HAP-1 (cell line): ENCODE data around the gene PCNX2.

ENCODE experiments used
- DNase-seq, 2 experiments: peaks; one replicate each; pipeline ENCODE4 v3.0.0-alpha.2; 2016 to 2020; ENCODE audit warnings: low spot score in 2 of 2
- H3K27me3 ChIP-seq: fragments of 250-450 bp; sonication (Bioruptor Pico); 2 replicates; pipeline ENCODE4 v1.5.1; 2020; ENCODE audit warnings: low read depth, mild to moderate bottlenecking, moderate library complexity
- H3K36me3 ChIP-seq: fragments of 250-450 bp; sonication (Bioruptor Pico); replicated peaks from 2 replicates; pipeline ENCODE4 v1.5.1; 2020; ENCODE audit warnings: mild to moderate bottlenecking
- H3K4me1 ChIP-seq: fragments of 250-450 bp; sonication (Bioruptor Pico); 2 replicates; pipeline ENCODE4 v1.5.1; 2020; ENCODE audit warnings: mild to moderate bottlenecking
- H3K4me3 ChIP-seq: fragments of 250-450 bp; sonication (Bioruptor Pico); 2 replicates; pipeline ENCODE4 v1.5.1; 2020; ENCODE audit warnings: mild to moderate bottlenecking, moderate library complexity
- H3K9me3 ChIP-seq: fragments of 250-450 bp; sonication (Bioruptor Pico); 2 replicates; pipeline ENCODE4 v1.5.1; 2020; ENCODE audit warnings: mild to moderate bottlenecking, moderate library complexity
- in situ Hi-C: fragments of 300-500 bp; cut with MboI; formaldehyde crosslinking; loops from 3 replicates; pipeline ENCODE4 v1.14.3; 2020; ENCODE audit warnings: low sequenced_read_pairs, inconsistent platforms, mixed read lengths

The PCNX2 gene

GRCh38 chr1:233299450-233299849 is 3.9 kb upstream of the PCNX2 start:
- no peaks in the 10 kb centered on the region for H3K36me3 ChIP-seq
- no peak for DNase-seq
- peaks cover 3% of the 10 kb centered on the region; the same call in 1 of the 2 replicates for H3K27me3 ChIP-seq
- no peak overlapping the region for H3K4me3 ChIP-seq
- H3K9me3 ChIP-seq = peaks cover 3% of the 10 kb centered on the region; the same call in 1 of the 2 replicates
- in situ Hi-C loops = no loop called here
- H3K4me1 ChIP-seq = peaks cover 12% of the 10 kb centered on the region; the same call in 1 of the 2 replicates

DNA sequence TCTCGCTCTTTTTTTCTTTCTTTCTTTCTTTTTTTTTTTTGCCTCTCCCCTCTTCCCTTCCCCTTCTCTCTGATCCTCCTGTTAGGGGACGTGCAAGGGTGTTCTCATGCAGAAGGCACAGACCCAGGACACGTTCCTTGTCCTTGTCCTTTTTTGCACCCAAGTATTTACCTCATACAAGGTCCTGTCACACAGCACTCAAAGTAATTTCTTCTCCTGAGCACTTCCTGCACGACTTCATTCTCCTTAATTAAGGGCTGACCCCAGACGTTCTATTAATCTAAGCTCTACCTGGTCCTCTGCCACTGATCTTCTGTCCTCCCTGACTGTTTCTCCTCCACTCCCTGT is 424 bp upstream of the PCNX2 start:
- in situ Hi-C loops = no loop called here
- no peaks in the 10 kb centered on the region for H3K9me3 ChIP-seq
- no peak for DNase-seq
- no peaks in the 10 kb centered on the region for H3K27me3 ChIP-seq
- H3K36me3 ChIP-seq = no peaks in the 10 kb centered on the region
- peak overlapping the region; percentile 50 for H3K4me3 ChIP-seq
- H3K4me1 ChIP-seq = peaks cover 12% of the 10 kb centered on the region; the same call in 1 of the 2 replicates

- no peaks in the 10 kb centered on the region for H3K27me3 ChIP-seq
- peak; percentile 16 to 32 for DNase-seq
- peak overlapping the region; percentile 50 for H3K4me3 ChIP-seq
- H3K36me3 ChIP-seq = no peaks in the 10 kb centered on the region
- no peaks in the 10 kb centered on the region for H3K9me3 ChIP-seq
- peaks cover 12% of the 10 kb centered on the region; the same call in 1 of the 2 replicates for H3K4me1 ChIP-seq
- in situ Hi-C loops = no loop called here
Observed at GRCh38 chr1:233294913-233295236, 650 bp downstream of the PCNX2 start.

DNA sequence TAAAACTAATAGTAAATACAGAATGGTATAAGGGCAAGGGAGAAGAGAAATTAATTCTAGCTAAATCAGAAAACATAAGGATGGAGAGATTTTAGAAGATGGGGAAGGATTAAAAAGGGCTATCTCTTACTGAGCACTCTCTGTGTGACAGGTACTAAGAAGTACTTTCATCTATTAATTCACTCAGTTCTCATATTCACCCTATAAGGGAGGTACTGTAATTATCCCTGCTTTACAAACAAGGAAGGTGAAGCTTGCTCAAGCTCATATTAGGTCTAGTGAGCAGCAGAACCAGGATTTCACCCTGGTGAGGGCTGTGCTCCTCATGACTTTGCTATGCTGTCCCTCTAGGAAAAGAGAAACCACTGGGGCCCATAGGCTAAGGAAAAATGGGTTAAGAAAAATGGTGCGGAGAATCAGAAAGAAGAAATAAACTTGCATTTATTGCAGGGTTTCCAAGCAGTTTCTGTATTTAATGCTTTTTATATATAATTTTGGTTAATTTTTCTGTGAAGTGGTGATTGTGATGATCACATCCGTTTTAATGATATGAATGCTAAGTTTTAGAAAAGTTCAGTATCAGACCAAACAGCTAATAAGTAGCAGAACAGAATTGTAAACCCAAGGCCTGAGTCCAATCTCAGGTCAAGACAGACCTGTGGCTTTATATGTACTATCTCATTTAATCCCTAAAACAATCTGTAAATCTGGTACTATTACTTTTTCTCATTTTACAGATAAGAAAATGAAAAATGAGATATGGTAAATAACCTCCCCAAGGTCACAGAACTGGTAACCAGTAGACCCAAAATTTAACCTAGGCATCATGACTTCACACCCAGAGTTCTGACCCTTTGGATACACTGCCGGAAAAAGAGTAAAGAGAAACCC is 1.7 kb downstream of the PCNX2 start:
- Histone ChIP-seq H3K27me3 (no peaks in the 10 kb centered on the region), H3K9me3 (no peaks in the 10 kb centered on the region), H3K36me3 (no peaks in the 10 kb centered on the region), H3K4me3 (no peak overlapping the region), H3K4me1 (peaks cover 12% of the 10 kb centered on the region; the same call in 1 of the 2 replicates)
- in situ Hi-C loops = no loop called here
- no peak for DNase-seq

GRCh38 chr1:233290396-233291034 is 5.0 kb downstream of the PCNX2 start:
- H3K36me3 ChIP-seq = no peaks in the 10 kb centered on the region
- H3K4me1 ChIP-seq = peaks cover 4% of the 10 kb centered on the region; the same call in 1 of the 2 replicates
- no peaks in the 10 kb centered on the region for H3K27me3 ChIP-seq
- no peaks in the 10 kb centered on the region for H3K9me3 ChIP-seq
- DNase-seq = no peak
- no peak overlapping the region for H3K4me3 ChIP-seq
- in situ Hi-C loops = no loop called here

DNA sequence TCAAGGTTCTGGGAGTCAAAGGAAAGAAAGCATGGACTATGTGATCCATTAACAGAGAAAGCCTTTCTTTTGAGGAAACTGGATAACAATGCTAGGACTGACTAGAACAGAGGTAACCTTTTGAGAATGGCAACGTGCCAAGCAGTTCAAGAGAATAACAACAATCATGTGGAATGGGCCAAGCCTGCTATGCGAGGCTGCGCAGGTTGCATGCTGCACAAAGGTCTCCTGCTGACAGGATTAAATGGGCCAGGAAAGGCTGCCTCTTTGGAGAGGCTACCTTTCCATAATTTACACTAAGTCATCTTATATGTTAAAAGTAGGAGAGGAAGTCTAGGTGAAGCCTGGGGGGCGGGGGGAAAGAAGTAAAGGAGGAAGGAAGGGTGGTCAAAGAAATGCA is 5.8 kb downstream of the PCNX2 start:
- no peak for DNase-seq
- H3K9me3 ChIP-seq = no peaks in the 10 kb centered on the region
- no peak overlapping the region for H3K4me3 ChIP-seq
- H3K4me1 ChIP-seq = 0 out of 2 replicates have a peak, but pooled peaks cover under 1% of the 10 kb centered on the region
- no peaks in the 10 kb centered on the region for H3K36me3 ChIP-seq
- in situ Hi-C loops = no loop called here
- no peaks in the 10 kb centered on the region for H3K27me3 ChIP-seq

DNA sequence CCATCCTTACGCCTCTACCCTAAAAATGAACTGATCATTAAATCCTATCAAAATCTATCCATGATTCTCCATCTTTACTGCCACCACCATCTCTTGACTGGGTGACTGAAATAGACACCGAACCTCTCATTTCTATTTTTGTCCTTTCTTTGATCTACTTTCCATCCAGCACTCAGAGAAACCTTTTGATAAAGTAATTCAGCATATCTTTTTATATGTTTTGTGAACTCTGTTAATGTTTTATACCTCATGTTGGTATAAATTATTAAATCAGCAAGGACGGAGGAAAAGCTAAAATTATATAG is 13.0 kb downstream of the PCNX2 start:
- no peaks in the 10 kb centered on the region for H3K27me3 ChIP-seq
- no peak for DNase-seq
- H3K36me3 ChIP-seq = no peaks in the 10 kb centered on the region
- in situ Hi-C loops = no loop called here
- H3K4me3 ChIP-seq = no peak overlapping the region
- no peaks in the 10 kb centered on the region for H3K9me3 ChIP-seq
- no peaks in the 10 kb centered on the region for H3K4me1 ChIP-seq

DNA sequence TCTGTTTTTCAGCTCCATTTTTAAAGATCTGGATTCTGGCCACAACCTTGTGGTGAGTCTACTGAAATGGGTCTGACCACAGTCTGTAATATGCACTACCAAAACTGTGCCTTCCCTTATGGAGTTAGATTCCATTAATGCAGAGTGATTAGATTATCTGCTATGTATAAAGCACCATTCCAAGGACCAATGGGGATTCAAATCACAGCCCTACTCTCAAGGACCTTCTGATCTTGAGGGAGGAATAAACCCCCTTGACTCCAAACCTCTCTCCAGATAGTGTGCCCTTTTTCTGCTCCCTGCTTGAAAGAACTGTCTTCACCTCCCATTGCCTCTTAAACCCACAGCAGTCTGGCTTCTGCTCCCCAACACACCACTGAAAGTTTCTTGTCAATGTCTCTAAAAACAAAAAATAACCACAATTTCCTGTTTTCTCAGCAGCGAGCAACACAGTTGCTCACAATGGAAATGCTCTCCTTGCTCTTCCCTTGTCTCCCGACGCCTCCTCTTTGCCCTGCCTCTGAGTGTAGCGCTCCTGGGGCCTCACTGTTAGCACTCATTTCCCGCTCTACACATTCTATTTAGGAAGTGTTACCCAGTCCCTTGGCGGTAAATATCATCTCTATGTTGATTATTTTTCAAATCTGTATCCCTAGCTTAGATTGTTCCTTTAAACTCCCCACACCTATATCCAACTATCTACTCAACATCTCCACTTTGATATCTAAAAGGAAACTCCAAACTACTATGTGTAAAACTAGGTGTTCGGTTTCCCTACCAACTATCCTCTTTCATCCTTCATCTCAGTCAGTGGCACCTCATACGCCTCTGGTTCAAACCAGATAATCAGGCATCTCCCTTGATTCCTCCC is 13.6 kb downstream of the PCNX2 start:
- Histone ChIP-seq H3K4me1 (no peaks in the 10 kb centered on the region), H3K4me3 (no peak overlapping the region), H3K27me3 (no peaks in the 10 kb centered on the region), H3K36me3 (no peaks in the 10 kb centered on the region), H3K9me3 (no peaks in the 10 kb centered on the region)
- no peak for DNase-seq
- in situ Hi-C loops = no loop called here

- Histone ChIP-seq H3K4me3 (no peak overlapping the region), H3K27me3 (no peaks in the 10 kb centered on the region), H3K4me1 (no peaks in the 10 kb centered on the region), H3K9me3 (no peaks in the 10 kb centered on the region), H3K36me3 (no peaks in the 10 kb centered on the region)
- DNase-seq = no peak
- in situ Hi-C loops = no loop called here
Observed at GRCh38 chr1:233279971-233280370, 15.6 kb downstream of the PCNX2 start.

GRCh38 chr1:233278631-233279030 is 16.9 kb downstream of the PCNX2 start:
- DNase-seq = no peak
- no peaks in the 10 kb centered on the region for H3K27me3 ChIP-seq
- H3K4me1 ChIP-seq = no peaks in the 10 kb centered on the region
- H3K36me3 ChIP-seq = no peaks in the 10 kb centered on the region
- no peak overlapping the region for H3K4me3 ChIP-seq
- H3K9me3 ChIP-seq = no peaks in the 10 kb centered on the region
- in situ Hi-C loops = no loop called here

DNA sequence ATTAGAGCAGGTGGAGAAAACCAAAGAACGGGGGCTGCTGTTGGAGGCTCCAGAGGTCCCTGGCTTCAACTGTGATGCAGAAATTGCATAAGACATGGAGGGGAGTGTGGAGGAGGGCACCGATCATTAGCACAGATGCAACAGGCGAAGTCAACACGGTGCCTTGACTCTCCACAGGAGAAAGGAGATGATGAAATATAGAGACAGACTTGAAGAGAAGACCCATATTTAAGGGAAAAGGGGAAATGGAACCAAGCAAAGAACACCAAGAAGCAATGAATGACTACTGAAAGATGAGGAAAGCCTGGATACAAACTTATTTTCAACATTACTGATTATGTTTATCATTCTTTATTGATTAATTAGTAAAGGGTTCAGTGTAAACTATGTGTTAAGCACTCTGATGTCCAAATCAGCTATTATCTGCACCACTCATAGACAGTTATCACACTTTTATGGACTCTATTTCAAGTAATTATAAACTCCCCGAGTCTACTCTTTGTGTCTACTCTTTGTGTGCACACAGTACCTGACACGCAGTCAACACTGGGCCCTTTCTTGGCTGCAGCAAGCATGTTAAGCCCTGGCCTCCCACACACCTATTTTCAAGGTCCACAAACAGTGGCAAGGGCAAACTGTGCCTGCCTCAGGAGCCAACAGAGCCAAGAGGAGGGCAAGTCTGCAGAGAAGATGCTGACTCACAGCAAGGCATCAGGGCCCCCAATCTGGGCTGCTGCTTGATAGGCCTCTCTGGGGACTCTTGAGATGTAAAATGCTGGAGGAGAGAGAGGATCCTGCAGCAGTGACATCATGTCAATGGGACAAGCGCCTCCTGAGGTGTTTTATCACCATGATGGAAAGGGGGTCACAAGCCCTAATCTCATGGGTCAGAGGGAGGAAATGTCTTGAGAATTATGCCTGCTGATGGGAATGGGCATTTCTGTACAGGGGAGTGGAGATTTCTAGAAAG is 17.6 kb downstream of the PCNX2 start:
- Histone ChIP-seq H3K4me1 (no peaks in the 10 kb centered on the region), H3K4me3 (no peak overlapping the region)
- in situ Hi-C loops = no loop called here

GRCh38 chr1:233269656-233270055 is 25.9 kb downstream of the PCNX2 start:
- in situ Hi-C loops = no loop called here
- Histone ChIP-seq H3K4me1 (no peaks in the 10 kb centered on the region), H3K9me3 (no peaks in the 10 kb centered on the region), H3K4me3 (no peak overlapping the region), H3K27me3 (no peaks in the 10 kb centered on the region), H3K36me3 (no peaks in the 10 kb centered on the region)
- DNase-seq = no peak

More for the DNA sequence above, 17.6 kb downstream of the PCNX2 start:
- Histone ChIP-seq H3K27me3 (no peaks in the 10 kb centered on the region), H3K9me3 (no peaks in the 10 kb centered on the region), H3K36me3 (no peaks in the 10 kb centered on the region)
- DNase-seq = no peak

GRCh38 chr1:233268389-233269022 is 27.0 kb downstream of the PCNX2 start:
- in situ Hi-C loops = no loop called here

More at GRCh38 chr1:233268389-233269022, 27.0 kb downstream of the PCNX2 start:
- H3K36me3 ChIP-seq = no peaks in the 10 kb centered on the region
- DNase-seq = no peak
- H3K4me1 ChIP-seq = no peaks in the 10 kb centered on the region
- no peak overlapping the region for H3K4me3 ChIP-seq
- H3K27me3 ChIP-seq = no peaks in the 10 kb centered on the region
- no peaks in the 10 kb centered on the region for H3K9me3 ChIP-seq
